ENCODE results near the gene AUH. TPM values are rescaled to one million over a fixed set of nuclear protein-coding genes. Genes with fewer than 3 reads are reported as not detected.

The AUH gene
- total RNA-seq, 6 donors from 2014 or later: 13.7 to 38.5 (median 24.4) TPM

DNA sequence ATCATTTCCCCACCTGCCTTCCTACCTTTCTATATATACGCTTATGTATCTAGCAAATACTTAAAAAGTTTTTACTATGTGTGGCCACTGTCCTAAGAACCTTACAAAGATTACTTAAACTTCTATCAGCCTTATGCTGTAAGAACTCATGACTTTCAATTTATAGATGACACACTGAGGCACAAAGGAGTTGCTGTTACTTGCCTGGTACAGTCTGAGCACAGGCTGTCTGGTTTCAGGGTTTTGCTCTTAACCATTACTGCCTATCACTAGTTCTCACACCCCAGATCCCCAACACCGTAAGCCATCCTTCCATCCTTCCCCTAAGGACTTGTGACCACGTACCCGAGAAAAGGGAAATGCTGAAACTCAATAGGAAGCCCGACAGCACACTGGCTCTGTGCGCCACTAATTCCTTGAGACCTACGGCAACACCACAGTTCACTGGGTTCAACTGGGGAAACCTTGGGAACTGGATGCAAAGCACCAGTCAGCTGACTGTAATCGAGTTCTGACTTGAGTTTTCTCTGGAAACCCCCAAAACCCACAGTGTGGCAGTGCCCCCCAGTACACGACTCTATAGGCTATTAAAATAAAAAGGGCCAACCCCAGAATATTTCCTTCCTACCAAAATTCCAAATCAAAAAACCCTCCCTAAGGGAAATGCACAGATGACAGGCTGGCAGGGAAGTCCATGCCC is 56.0 kb downstream of the AUH start:
- Histone ChIP-seq H3K27me3 (no peaks in the 10 kb centered on the region), H3K27ac (no peak overlapping the region), H3K36me3 (no peaks in the 10 kb centered on the region), H3K4me3 (no peak overlapping the region), H3K4me1 (peaks cover 10 to 16% (median 14%) of the 10 kb centered on the region in 4 donors), H3K9me3 (no peaks in the 10 kb centered on the region)
- TF ChIP-seq POLR2A (IDR thresholded peaks at IDR 0.05) (no peak), EP300 (IDR thresholded peaks at IDR 0.05) (no peak)
- TF ChIP-seq, protein P1, sequence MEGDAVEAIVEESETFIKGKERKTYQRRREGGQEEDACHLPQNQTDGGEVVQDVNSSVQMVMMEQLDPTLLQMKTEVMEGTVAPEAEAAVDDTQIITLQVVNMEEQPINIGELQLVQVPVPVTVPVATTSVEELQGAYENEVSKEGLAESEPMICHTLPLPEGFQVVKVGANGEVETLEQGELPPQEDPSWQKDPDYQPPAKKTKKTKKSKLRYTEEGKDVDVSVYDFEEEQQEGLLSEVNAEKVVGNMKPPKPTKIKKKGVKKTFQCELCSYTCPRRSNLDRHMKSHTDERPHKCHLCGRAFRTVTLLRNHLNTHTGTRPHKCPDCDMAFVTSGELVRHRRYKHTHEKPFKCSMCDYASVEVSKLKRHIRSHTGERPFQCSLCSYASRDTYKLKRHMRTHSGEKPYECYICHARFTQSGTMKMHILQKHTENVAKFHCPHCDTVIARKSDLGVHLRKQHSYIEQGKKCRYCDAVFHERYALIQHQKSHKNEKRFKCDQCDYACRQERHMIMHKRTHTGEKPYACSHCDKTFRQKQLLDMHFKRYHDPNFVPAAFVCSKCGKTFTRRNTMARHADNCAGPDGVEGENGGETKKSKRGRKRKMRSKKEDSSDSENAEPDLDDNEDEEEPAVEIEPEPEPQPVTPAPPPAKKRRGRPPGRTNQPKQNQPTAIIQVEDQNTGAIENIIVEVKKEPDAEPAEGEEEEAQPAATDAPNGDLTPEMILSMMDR (IDR thresholded peaks at IDR 0.05): no peak
- DNase-seq: no peak
- 75 to 77% methylated on average over 9 of the region's 9 CpGs for WGBS, 2 donors
- no peak for ATAC-seq (ENCODE audit: low FRiP score in 2 of 2)

DNA sequence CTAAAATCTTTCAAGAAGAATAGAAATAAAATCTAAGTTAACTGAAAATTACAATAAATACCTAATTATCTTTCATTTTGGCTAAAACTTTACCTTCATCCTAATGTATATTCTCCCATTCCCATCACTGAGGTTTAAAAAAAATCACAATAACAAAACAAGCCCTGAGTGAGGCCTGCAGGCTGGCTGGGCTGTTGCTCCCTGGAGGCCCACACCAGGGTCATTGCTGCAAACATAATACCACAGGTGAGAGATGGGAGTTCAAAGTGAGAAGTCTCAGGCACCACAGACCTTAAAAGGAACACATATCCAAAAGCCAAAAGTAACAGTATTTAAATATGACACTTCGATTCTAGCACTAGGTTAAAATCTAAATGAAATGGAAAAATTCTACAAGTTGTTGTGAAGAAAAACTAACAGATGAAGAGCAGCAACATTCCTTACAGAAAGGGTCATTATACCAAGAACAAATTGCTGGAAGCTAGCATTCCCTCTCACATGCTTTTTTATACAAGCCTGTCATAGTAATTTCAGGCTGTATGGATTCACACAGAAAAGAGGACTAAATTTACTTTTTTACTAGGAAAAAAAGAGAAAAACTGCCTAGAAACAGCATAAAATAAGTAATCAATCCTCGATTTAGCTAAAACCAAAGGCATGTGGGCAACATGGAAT is 57.8 kb downstream of the AUH start:
- no peak overlapping the region for H3K27ac ChIP-seq
- no peak overlapping the region for H3K4me3 ChIP-seq
- 86 to 89% methylated on average over 2 of the region's 2 CpGs for WGBS, 2 donors
- TF ChIP-seq POLR2AphosphoS5 (IDR thresholded peaks at IDR 0.05) (no peak), POLR2A (IDR thresholded peaks at IDR 0.05) (no peak), EP300 (IDR thresholded peaks at IDR 0.05) (no peak)
- TF ChIP-seq, protein P1 (IDR thresholded peaks at IDR 0.05): no peak
- H3K36me3 ChIP-seq: no peaks in the 10 kb centered on the region
- no peaks in the 10 kb centered on the region for H3K9me3 ChIP-seq
- H3K4me1 ChIP-seq: peaks cover 10 to 16% (median 14%) of the 10 kb centered on the region in 4 donors
- H3K27me3 ChIP-seq: no peaks in the 10 kb centered on the region
- DNase-seq (no peak), ATAC-seq (ENCODE audit: low FRiP score in 2 of 2) (no peak)

DNA sequence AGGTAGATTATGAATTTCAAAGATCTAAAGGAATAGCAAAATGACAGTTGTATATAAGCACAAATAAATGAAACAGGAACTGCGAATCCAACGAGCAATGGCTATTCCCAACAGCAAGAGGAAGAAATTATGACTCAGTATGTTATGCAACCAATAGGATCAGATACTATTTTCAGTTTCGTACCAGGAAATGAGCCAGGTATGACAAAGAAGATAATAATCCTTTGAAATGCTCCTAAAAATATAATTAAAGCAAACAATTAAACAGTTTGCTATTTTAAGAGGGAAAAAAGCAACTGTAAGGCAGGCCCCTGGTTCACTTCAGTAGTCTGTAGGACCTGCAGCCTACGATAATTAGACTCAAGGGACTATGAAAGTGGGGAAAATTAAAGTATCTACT is 58.9 kb downstream of the AUH start:
- TF ChIP-seq EP300 (IDR thresholded peaks at IDR 0.05): peak in 1 of 4 donors; percentile 89
- TF ChIP-seq POLR2AphosphoS5 (IDR thresholded peaks at IDR 0.05): peak in 1 of 2 donors; percentile 73
- TF ChIP-seq, protein P1 (IDR thresholded peaks at IDR 0.05): no peak
- TF ChIP-seq POLR2A (IDR thresholded peaks at IDR 0.05): no peak
- WGBS, 2 donors: 40 to 44% methylated on average over 4 of the region's 4 CpGs
- Histone ChIP-seq H3K36me3 (no peaks in the 10 kb centered on the region), H3K9me3 (no peaks in the 10 kb centered on the region), H3K4me1 (peaks cover 11 to 17% (median 14%) of the 10 kb centered on the region in 4 donors), H3K4me3 (no peak overlapping the region), H3K27ac (peak overlapping the region in 3 of 4 donors; percentile 27 to 73 (median 61)), H3K27me3 (no peaks in the 10 kb centered on the region)
- ATAC-seq (ENCODE audit: low FRiP score in 2 of 2) (peak in 1 of 2 donors; percentile 86), DNase-seq (no peak)

DNA sequence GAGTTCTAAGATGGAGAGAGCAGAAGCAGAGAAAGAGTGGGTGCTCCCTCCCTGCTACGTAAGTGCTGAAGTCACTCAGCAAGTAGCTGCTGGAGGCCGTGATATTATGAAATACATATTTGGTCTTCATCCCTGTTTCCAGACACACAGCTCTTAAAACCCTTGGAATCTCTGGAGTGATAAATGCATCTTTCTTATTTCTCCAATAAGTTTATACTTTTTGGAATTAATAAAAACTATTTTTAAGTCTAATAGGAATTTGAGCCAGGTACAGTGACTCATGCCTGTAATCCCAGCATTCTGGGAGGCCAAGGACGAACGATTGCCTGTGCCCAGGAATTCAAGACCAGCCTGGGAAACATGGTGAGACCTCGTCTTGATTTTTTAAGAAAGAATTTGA is 60.6 kb downstream of the AUH start:
- WGBS, 2 donors: 73 to 77% methylated on average over 5 of the region's 5 CpGs

More for the DNA sequence above, 60.6 kb downstream of the AUH start:
- TF ChIP-seq, protein P1 (IDR thresholded peaks at IDR 0.05): no peak
- TF ChIP-seq POLR2AphosphoS5 (IDR thresholded peaks at IDR 0.05) (no peak), EP300 (IDR thresholded peaks at IDR 0.05) (no peak), POLR2A (IDR thresholded peaks at IDR 0.05) (no peak)
- Histone ChIP-seq H3K36me3 (peaks cover 0 to 5% (median 0%) of the 10 kb centered on the region in 4 donors), H3K9me3 (no peaks in the 10 kb centered on the region), H3K27ac (no peak overlapping the region), H3K4me3 (no peak overlapping the region), H3K27me3 (no peaks in the 10 kb centered on the region), H3K4me1 (peaks cover 12 to 25% (median 15%) of the 10 kb centered on the region in 4 donors)
- peak in 1 of 2 donors; percentile 77 for ATAC-seq (ENCODE audit: low FRiP score in 2 of 2)
- no peak for DNase-seq
